ENCODE measurements around the gene PHACTR4. TPM values are rescaled to one million over a fixed set of nuclear protein-coding genes. Genes with fewer than 3 reads are reported as not detected.

PHACTR4 gene
- total and polyA plus RNA-seq, 4 donors = 15.1 to 34.9 (median 20.6) TPM

GRCh38 chr1:28416509-28417194, 47.1 kb downstream of the PHACTR4 start:
- H3K9ac ChIP-seq (ENCODE audit: insufficient read depth in 1 of 2, low read length in 2 of 2) = no peak overlapping the region
- no peaks in the 10 kb centered on the region for H3K36me3 ChIP-seq (ENCODE audit: control insufficient read depth in 4 of 4, insufficient read depth in 4 of 4, low read length in 4 of 4)
- H3K27ac ChIP-seq (ENCODE audit: low read depth in 1 of 2, low read length in 1 of 2) = no peak overlapping the region
- H3K4me1 ChIP-seq (ENCODE audit: control insufficient read depth in 5 of 5, insufficient read depth in 5 of 5, low read length in 5 of 5) = peaks cover 0 to 5% (median 0%) of the 10 kb centered on the region in 5 donors
- no peaks in the 10 kb centered on the region for H3K27me3 ChIP-seq (ENCODE audit: control insufficient read depth in 3 of 3, insufficient read depth in 3 of 3, low read length in 2 of 3)
- no peaks in the 10 kb centered on the region for H3K9me3 ChIP-seq (ENCODE audit: control insufficient read depth in 4 of 4, insufficient read depth in 3 of 4, low read length in 3 of 4)
- DNase-seq = no peak
- no peak overlapping the region for H3K4me3 ChIP-seq
- ATAC-seq (ENCODE audit: insufficient read depth, low FRiP score) = no peak
- 71 to 74% methylated on average over 2 of the region's 2 CpGs for WGBS, 2 donors
- no peak for TF ChIP-seq CTCF (IDR thresholded peaks at IDR 0.05; ENCODE audit: control extremely low read depth, extremely low read depth)

GRCh38 chr1:28417441-28417922, 47.9 kb downstream of the PHACTR4 start:
- H3K4me3 ChIP-seq = no peak overlapping the region
- ATAC-seq (ENCODE audit: insufficient read depth, low FRiP score) (no peak), DNase-seq (peak in 1 of 3 donors; percentile 12)
- H3K27ac ChIP-seq (ENCODE audit: low read depth in 1 of 2, low read length in 1 of 2) = peak overlapping the region in 1 of 2 donors; percentile 21
- peaks cover 0 to 5% (median 0%) of the 10 kb centered on the region in 5 donors for H3K4me1 ChIP-seq (ENCODE audit: control insufficient read depth in 5 of 5, insufficient read depth in 5 of 5, low read length in 5 of 5)
- no peak for TF ChIP-seq CTCF (IDR thresholded peaks at IDR 0.05; ENCODE audit: control extremely low read depth, extremely low read depth)
- H3K9me3 ChIP-seq (ENCODE audit: control insufficient read depth in 4 of 4, insufficient read depth in 3 of 4, low read length in 3 of 4) = no peaks in the 10 kb centered on the region
- WGBS, 2 donors = 27 to 44% methylated on average over 3 of the region's 3 CpGs
- H3K27me3 ChIP-seq (ENCODE audit: control insufficient read depth in 3 of 3, insufficient read depth in 3 of 3, low read length in 2 of 3) = no peaks in the 10 kb centered on the region
- H3K36me3 ChIP-seq (ENCODE audit: control insufficient read depth in 4 of 4, insufficient read depth in 4 of 4, low read length in 4 of 4) = no peaks in the 10 kb centered on the region
- H3K9ac ChIP-seq (ENCODE audit: insufficient read depth in 1 of 2, low read length in 2 of 2) = no peak overlapping the region

GRCh38 chr1:28417926-28418637, 48.5 kb downstream of the PHACTR4 start:
- 90 to 92% methylated on average over 4 of the region's 4 CpGs for WGBS, 2 donors
- no peak for TF ChIP-seq CTCF (IDR thresholded peaks at IDR 0.05; ENCODE audit: control extremely low read depth, extremely low read depth)
- Histone ChIP-seq H3K27me3 (ENCODE audit: control insufficient read depth in 3 of 3, insufficient read depth in 3 of 3, low read length in 2 of 3) (no peaks in the 10 kb centered on the region), H3K9me3 (ENCODE audit: control insufficient read depth in 4 of 4, insufficient read depth in 3 of 4, low read length in 3 of 4) (no peaks in the 10 kb centered on the region), H3K27ac (ENCODE audit: low read depth in 1 of 2, low read length in 1 of 2) (peak overlapping the region in 1 of 2 donors; percentile 21), H3K4me3 (no peak overlapping the region), H3K9ac (ENCODE audit: insufficient read depth in 1 of 2, low read length in 2 of 2) (no peak overlapping the region), H3K36me3 (ENCODE audit: control insufficient read depth in 4 of 4, insufficient read depth in 4 of 4, low read length in 4 of 4) (no peaks in the 10 kb centered on the region), H3K4me1 (ENCODE audit: control insufficient read depth in 5 of 5, insufficient read depth in 5 of 5, low read length in 5 of 5) (peaks cover 0 to 5% (median 0%) of the 10 kb centered on the region in 5 donors)
- DNase-seq (no peak), ATAC-seq (ENCODE audit: insufficient read depth, low FRiP score) (no peak)
